ENCODE results near the gene IMPDH1. TPM values are rescaled to one million over a fixed set of nuclear protein-coding genes. Genes with fewer than 3 reads are reported as not detected.

IMPDH1 gene
- total and polyA plus RNA-seq, 9 of the 15 experiments (the other 6 are each of a cell fraction or from before 2014, with no cell fraction given), result 0.80 to 118 (median 64.3) TPM

DNA sequence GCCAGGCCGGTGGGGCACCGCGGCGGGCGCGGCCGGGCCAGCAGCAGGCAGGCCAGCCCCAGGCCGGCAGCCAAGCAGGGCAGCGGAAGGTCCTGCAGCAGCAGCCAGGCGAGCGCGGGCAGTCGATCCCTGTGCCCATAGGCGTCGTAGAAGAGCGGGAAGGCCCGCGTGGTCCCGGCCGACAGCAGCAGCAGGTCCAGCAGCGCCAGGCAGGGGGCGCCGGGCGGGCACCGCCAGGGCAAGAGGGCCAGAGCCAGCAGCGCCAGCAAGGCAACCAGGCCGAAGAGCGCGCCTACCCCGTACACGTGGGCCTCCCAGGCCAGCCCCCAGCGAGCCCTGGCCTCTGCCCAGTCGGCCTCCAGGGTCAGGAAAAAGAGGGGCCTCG is 57.6 kb downstream of the IMPDH1 start (continued):
- TF ChIP-seq, protein P1, sequence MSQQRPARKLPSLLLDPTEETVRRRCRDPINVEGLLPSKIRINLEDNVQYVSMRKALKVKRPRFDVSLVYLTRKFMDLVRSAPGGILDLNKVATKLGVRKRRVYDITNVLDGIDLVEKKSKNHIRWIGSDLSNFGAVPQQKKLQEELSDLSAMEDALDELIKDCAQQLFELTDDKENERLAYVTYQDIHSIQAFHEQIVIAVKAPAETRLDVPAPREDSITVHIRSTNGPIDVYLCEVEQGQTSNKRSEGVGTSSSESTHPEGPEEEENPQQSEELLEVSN (IDR thresholded peaks at IDR 0.05; ENCODE audit: borderline replicate concordance in 1 of 2, extremely low read depth in 1 of 2, insufficient read depth in 1 of 2, insufficient read length in 1 of 2, low read depth in 1 of 2, low read length in 1 of 2, poor library complexity in 1 of 2, severe bottlenecking in 1 of 2), result peak; percentile 69 to 83
- no peak for TF ChIP-seq MEIS2 (IDR thresholded peaks at IDR 0.05; ENCODE audit: partially characterized antibody)

DNA sequence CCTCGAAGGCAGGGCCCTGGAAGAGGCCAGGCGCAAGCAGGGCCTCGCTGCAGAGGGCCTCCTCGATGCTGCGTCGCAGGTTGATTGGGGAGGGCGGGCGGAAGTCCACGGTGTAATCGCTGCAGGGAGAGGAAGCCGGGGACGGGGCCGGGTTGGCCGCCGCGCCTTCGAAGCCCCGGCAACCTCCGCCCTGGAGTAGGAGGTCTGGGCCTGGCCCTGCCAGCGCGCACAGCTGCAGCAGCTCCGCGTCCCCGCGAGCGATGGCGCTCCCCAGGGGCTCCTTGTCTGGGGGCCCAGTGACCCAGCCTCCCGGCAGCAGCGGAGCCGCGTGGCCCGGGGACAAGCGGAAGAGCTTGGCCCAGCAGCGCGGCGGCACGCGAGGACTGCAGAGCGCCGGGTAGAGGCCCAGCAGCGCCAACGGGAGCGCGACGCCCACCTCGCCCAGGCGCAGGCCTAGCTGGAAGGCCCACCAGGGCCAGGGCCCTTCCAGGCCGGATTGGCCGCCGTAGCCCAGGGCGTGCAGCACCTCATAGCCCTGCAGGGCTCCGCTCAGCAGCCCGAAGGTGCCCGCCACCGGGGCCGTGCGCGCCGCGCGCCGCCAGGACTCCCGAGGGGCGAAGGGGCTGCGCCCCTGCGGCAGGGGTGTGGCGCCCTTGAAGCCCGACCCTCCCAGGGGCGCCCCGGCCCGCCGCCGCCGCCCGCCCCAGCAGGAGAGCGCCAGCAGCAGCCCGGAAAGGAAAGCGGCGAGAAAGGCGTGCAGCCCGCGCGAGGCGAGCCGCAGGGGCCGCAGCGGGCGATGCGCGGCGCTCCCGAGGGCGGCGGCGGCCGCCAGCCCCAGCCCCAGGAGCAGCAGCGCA is 58.3 kb downstream of the IMPDH1 start:
- no peaks in the 10 kb centered on the region for H3K79me2 ChIP-seq (ENCODE audit: control insufficient read depth, insufficient read depth, low read length)
- H3K4me2 ChIP-seq (ENCODE audit: insufficient read depth, low read length), result no peak overlapping the region
- DNase-seq (ENCODE audit: extremely low read depth in 1 of 4, low spot score in 3 of 4), result no peak
- H3K27ac ChIP-seq (ENCODE audit: extremely low read depth, low read depth, low read length), result no peak overlapping the region
- intact Hi-C loops (cut with micrococcal nuclease), result no loop called here
- in situ Hi-C loops (cut with MboI), result no loop called here
- H3K9me1 ChIP-seq (ENCODE audit: control insufficient read depth, insufficient read depth, low read length), result peaks cover 3% of the 10 kb centered on the region
- H3K4me3 ChIP-seq, result no peak overlapping the region
- no peak overlapping the region for H3K9ac ChIP-seq (ENCODE audit: insufficient read depth in 1 of 2, low read depth in 2 of 2, low read length in 2 of 2)
- H3K4me1 ChIP-seq (replicated peaks in 1 of 2; ENCODE audit: control insufficient read depth in 2 of 2, insufficient read depth in 2 of 2, low read length in 2 of 2), result peaks cover 12 to 20% of the 10 kb centered on the region in 2 experiments
- no peak for ATAC-seq
- no peak overlapping the region for H2AFZ ChIP-seq (ENCODE audit: low read depth, low read length)
- no peak for FAIRE-seq
- no peaks in the 10 kb centered on the region for H4K20me1 ChIP-seq (replicated peaks; ENCODE audit: control insufficient read depth, insufficient read depth, low read length)
- TF ChIP-seq NR2C2 (CRISPR knock-in tag; IDR thresholded peaks at IDR 0.05) (no peak), NR2C2 (tag; IDR thresholded peaks at IDR 0.05) (no peak), FOXK2 (conservative IDR thresholded peaks at IDR 0.05 in 1 of 2, IDR thresholded peaks at IDR 0.05 in 1 of 2; ENCODE audit: low read depth in 2 of 2) (no peak), ZNF644 (tag; IDR thresholded peaks at IDR 0.05; ENCODE audit: low read depth) (no peak)
- TF ChIP-seq, protein P2, sequence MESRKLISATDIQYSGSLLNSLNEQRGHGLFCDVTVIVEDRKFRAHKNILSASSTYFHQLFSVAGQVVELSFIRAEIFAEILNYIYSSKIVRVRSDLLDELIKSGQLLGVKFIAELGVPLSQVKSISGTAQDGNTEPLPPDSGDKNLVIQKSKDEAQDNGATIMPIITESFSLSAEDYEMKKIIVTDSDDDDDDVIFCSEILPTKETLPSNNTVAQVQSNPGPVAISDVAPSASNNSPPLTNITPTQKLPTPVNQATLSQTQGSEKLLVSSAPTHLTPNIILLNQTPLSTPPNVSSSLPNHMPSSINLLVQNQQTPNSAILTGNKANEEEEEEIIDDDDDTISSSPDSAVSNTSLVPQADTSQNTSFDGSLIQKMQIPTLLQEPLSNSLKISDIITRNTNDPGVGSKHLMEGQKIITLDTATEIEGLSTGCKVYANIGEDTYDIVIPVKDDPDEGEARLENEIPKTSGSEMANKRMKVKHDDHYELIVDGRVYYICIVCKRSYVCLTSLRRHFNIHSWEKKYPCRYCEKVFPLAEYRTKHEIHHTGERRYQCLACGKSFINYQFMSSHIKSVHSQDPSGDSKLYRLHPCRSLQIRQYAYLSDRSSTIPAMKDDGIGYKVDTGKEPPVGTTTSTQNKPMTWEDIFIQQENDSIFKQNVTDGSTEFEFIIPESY (CRISPR knock-in tag; IDR thresholded peaks at IDR 0.05), result peak; percentile 81
- TF ChIP-seq, protein P3, sequence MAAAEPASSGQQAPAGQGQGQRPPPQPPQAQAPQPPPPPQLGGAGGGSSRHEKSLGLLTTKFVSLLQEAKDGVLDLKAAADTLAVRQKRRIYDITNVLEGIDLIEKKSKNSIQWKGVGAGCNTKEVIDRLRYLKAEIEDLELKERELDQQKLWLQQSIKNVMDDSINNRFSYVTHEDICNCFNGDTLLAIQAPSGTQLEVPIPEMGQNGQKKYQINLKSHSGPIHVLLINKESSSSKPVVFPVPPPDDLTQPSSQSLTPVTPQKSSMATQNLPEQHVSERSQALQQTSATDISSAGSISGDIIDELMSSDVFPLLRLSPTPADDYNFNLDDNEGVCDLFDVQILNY (CRISPR knock-in tag; IDR thresholded peaks at IDR 0.05), result no peak
- TF ChIP-seq, protein P4, sequence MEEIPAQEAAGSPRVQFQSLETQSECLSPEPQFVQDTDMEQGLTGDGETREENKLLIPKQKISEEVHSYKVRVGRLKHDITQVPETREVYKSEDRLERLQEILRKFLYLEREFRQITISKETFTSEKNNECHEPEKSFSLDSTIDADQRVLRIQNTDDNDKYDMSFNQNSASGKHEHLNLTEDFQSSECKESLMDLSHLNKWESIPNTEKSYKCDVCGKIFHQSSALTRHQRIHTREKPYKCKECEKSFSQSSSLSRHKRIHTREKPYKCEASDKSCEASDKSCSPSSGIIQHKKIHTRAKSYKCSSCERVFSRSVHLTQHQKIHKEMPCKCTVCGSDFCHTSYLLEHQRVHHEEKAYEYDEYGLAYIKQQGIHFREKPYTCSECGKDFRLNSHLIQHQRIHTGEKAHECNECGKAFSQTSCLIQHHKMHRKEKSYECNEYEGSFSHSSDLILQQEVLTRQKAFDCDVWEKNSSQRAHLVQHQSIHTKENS (CRISPR knock-in tag; IDR thresholded peaks at IDR 0.05), result no peak
- TF ChIP-seq, protein P5, sequence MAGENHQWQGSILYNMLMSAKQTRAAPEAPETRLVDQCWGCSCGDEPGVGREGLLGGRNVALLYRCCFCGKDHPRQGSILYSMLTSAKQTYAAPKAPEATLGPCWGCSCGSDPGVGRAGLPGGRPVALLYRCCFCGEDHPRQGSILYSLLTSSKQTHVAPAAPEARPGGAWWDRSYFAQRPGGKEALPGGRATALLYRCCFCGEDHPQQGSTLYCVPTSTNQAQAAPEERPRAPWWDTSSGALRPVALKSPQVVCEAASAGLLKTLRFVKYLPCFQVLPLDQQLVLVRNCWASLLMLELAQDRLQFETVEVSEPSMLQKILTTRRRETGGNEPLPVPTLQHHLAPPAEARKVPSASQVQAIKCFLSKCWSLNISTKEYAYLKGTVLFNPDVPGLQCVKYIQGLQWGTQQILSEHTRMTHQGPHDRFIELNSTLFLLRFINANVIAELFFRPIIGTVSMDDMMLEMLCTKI (IDR thresholded peaks at IDR 0.05; ENCODE audit: partially characterized antibody), result no peak
- no TSS peak for BruUV-seq (replicated peaks)
- H3K9me3 ChIP-seq (replicated peaks; ENCODE audit: control insufficient read depth, insufficient read depth, low read depth, low read length), result no peaks in the 10 kb centered on the region
- H3K36me3 ChIP-seq (ENCODE audit: control insufficient read depth, insufficient read depth, low read length), result no peaks in the 10 kb centered on the region
- CTCF ChIA-PET (ENCODE audit: low intra/inter-chr PET ratio), result no interaction called here
- 78% methylated on average over 70 of the region's 97 CpGs for WGBS (ENCODE audit: insufficient coverage, low coverage, missing lambda C conversion rate)
- H3K27me3 ChIP-seq (ENCODE audit: control insufficient read depth in 2 of 2, insufficient read depth in 2 of 2, low read length in 2 of 2), result peaks cover 2 to 30% of the 10 kb centered on the region in 2 experiments; a peak in 3 of 5 replicates
- POLR2A ChIA-PET, result interaction anchor here (1.9 kb wide), 1 partner anchor 29 kb away, joined by 5 read pairs; no protein-coding TSS in a partner anchor
